ENCODE data around the gene ERMARD. TPM values are rescaled to one million over a fixed set of nuclear protein-coding genes. Genes with fewer than 3 reads are reported as not detected.

Gene ERMARD
- total RNA-seq, 1 experiment from 2014 or later = 22.0 TPM

DNA sequence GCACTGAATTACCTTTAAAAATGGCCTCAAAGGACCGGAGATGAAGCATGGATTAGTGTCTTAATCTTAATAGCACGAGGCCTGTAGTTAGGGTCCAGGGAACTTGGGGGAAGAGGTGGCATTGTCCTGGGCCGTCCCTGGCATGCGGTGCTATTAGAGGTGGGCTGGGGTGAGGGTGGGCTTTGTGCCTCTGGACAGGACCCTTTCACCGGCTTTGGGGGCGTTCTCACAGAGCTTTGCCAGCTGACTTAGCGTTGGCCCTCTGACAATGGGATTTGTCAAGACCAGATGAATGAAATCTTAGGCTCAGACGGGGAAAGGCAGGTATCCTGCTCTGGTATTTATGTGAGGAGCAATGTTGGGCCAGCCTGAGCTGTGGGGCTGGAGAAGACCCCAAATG lies 59.6 kb downstream of the ERMARD start:
- Mint-ChIP-seq H3K4me1 (ENCODE audit: low read depth, unreplicated experiment) (no peaks in the 10 kb centered on the region), H3K9me3 (ENCODE audit: low read depth, unreplicated experiment) (peaks cover 4% of the 10 kb centered on the region), H3K27ac (ENCODE audit: unreplicated experiment) (no peak overlapping the region), H3K27me3 (ENCODE audit: unreplicated experiment) (peaks cover 31% of the 10 kb centered on the region), H3K4me3 (ENCODE audit: low read depth, unreplicated experiment) (no peak overlapping the region), H3K36me3 (ENCODE audit: insufficient read depth, unreplicated experiment) (no peaks in the 10 kb centered on the region)
- no TSS peak for BruUV-seq (replicated peaks)
- DNase-seq = no peak
- TF ChIP-seq, protein P1, sequence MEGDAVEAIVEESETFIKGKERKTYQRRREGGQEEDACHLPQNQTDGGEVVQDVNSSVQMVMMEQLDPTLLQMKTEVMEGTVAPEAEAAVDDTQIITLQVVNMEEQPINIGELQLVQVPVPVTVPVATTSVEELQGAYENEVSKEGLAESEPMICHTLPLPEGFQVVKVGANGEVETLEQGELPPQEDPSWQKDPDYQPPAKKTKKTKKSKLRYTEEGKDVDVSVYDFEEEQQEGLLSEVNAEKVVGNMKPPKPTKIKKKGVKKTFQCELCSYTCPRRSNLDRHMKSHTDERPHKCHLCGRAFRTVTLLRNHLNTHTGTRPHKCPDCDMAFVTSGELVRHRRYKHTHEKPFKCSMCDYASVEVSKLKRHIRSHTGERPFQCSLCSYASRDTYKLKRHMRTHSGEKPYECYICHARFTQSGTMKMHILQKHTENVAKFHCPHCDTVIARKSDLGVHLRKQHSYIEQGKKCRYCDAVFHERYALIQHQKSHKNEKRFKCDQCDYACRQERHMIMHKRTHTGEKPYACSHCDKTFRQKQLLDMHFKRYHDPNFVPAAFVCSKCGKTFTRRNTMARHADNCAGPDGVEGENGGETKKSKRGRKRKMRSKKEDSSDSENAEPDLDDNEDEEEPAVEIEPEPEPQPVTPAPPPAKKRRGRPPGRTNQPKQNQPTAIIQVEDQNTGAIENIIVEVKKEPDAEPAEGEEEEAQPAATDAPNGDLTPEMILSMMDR (IDR thresholded peaks at IDR 0.05; ENCODE audit: unreplicated experiment) = no peak
- CTCF ChIA-PET = no interaction called here
- intact Hi-C loops (cut with micrococcal nuclease; ENCODE audit: unreplicated experiment) = no loop called here

DNA sequence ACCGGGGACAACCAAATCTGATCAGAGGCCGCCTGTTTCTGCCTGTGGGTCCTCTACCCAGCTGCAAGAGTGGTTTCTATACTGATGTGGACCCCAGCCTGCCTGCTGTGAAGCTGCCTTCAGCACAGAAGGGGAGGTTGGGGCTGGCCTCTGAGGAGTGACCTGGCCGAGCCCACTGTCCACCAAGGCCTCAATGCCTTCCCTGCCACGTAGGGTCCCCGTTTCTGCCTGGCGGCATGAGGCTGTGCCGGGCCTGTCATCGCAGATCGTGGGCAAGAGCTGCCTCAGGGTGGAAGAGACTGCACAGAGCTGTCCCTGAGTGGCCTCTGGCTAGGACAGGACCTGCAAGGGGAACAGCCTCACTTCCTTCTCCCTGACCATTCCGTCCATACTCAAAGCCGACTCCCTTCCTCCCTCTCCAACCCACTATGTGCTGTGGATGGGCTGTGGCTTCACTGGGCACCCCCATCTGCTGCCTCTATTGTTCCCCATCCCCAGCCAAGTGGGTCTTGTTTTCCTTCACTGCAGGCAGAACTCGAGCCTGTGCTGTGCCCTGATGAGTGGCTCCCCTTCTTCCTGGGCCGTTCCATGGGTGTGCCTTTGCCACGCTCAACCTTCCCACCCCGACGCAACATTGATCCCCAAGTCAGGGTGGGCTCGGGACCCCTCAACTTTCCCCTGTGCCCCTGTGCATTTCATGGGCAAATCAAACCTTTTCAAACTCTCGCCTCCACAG lies 60.3 kb downstream of the ERMARD start:
- no TSS peak for BruUV-seq (replicated peaks)
- H3K4me3 Mint-ChIP-seq (ENCODE audit: low read depth, unreplicated experiment) = no peak overlapping the region
- peaks cover 27% of the 10 kb centered on the region for H3K27me3 Mint-ChIP-seq (ENCODE audit: unreplicated experiment)
- peaks cover 4% of the 10 kb centered on the region for H3K9me3 Mint-ChIP-seq (ENCODE audit: low read depth, unreplicated experiment)
- intact Hi-C loops (cut with micrococcal nuclease; ENCODE audit: unreplicated experiment) = no loop called here
- TF ChIP-seq, protein P1 (IDR thresholded peaks at IDR 0.05; ENCODE audit: unreplicated experiment) = no peak
- H3K36me3 Mint-ChIP-seq (ENCODE audit: insufficient read depth, unreplicated experiment) = no peaks in the 10 kb centered on the region
- no peak for DNase-seq
- no peak overlapping the region for H3K27ac Mint-ChIP-seq (ENCODE audit: unreplicated experiment)
- H3K4me1 Mint-ChIP-seq (ENCODE audit: low read depth, unreplicated experiment) = no peaks in the 10 kb centered on the region
- CTCF ChIA-PET = no interaction called here

DNA sequence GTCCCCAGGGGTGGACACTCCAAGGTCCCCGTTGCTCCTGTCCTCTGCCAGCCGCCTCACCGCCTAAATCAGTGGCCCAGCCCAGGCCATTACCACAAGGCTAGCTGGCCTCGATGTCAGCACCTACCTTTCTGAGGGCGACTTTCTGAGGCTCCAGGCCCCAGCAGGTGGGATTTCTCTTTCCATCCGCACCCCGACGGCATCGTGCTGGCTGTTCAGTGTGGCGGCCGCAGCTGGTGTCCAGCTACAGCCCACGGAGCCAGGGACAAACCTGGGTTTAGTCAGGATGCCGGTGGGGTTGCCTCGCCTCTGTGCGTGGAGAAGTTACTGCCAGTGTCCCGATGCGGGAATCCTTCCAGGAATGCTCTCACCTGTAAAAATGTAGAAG lies 60.8 kb downstream of the ERMARD start:
- no TSS peak for BruUV-seq (replicated peaks)
- H3K4me3 Mint-ChIP-seq (ENCODE audit: low read depth, unreplicated experiment) = no peak overlapping the region
- CTCF ChIA-PET = no interaction called here
- TF ChIP-seq, protein P1 (IDR thresholded peaks at IDR 0.05; ENCODE audit: unreplicated experiment) = no peak
- H3K9me3 Mint-ChIP-seq (ENCODE audit: low read depth, unreplicated experiment) = peaks cover 8% of the 10 kb centered on the region
- H3K27me3 Mint-ChIP-seq (ENCODE audit: unreplicated experiment) = peaks cover 27% of the 10 kb centered on the region
- H3K4me1 Mint-ChIP-seq (ENCODE audit: low read depth, unreplicated experiment) = no peaks in the 10 kb centered on the region
- DNase-seq = no peak
- intact Hi-C loops (cut with micrococcal nuclease; ENCODE audit: unreplicated experiment) = no loop called here
- H3K36me3 Mint-ChIP-seq (ENCODE audit: insufficient read depth, unreplicated experiment) = no peaks in the 10 kb centered on the region
- H3K27ac Mint-ChIP-seq (ENCODE audit: unreplicated experiment) = no peak overlapping the region

DNA sequence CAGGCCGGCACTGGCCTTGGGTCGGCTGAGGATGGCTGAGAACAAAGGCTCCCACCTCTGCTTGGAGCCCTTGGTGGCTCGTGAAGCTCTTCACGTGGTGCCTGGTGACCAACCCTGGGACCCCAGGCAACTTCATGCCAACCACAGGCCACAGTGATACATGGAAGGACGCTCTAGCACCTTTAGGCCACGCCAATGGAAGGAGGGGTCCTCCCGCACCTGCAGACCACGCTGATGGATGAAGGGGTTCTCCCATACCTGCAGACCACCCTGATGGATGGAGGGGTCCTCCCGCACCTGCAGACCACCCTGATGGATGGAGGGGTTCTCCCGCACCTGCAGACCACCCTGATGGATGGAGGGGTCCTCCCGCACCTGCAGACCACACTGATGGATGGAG lies 62.5 kb downstream of the ERMARD start:
- CTCF ChIA-PET = interaction anchor here (0.7 kb wide), 1 partner anchor 23 kb away, joined by 3 read pairs; no protein-coding TSS in a partner anchor
- Mint-ChIP-seq H3K9me3 (ENCODE audit: low read depth, unreplicated experiment) (peaks cover 8% of the 10 kb centered on the region), H3K36me3 (ENCODE audit: insufficient read depth, unreplicated experiment) (no peaks in the 10 kb centered on the region), H3K27ac (ENCODE audit: unreplicated experiment) (no peak overlapping the region), H3K4me1 (ENCODE audit: low read depth, unreplicated experiment) (no peaks in the 10 kb centered on the region), H3K4me3 (ENCODE audit: low read depth, unreplicated experiment) (no peak overlapping the region), H3K27me3 (ENCODE audit: unreplicated experiment) (peaks cover 37% of the 10 kb centered on the region)
- no TSS peak for BruUV-seq (replicated peaks)
- DNase-seq = no peak
- TF ChIP-seq, protein P1 (IDR thresholded peaks at IDR 0.05; ENCODE audit: unreplicated experiment) = no peak
- intact Hi-C loops (cut with micrococcal nuclease; ENCODE audit: unreplicated experiment) = no loop called here
